Central memory CD8-positive, alpha-beta T cell (primary cell): ENCODE measurements around the gene ZNF688.

Source experiments
- ATAC-seq: fragments of 150-1000 bp; cut with Tn5 transposase; replicated peaks from 2 replicates; pipeline ENCODE4 v1.10.0; 2022; ENCODE audit warnings: mild to moderate bottlenecking, moderate FRiP score, moderate number of reproducible peaks; ENCODE audit not compliant: poor library complexity, severe bottlenecking; ENCODE audit errors: extremely low read depth
- DNase-seq, 2 donors: peaks; one replicate each; pipeline ENCODE4 v3.0.0; 2021; ENCODE audit warnings: low spot score in 2 of 2
- H3K27ac Mint-ChIP-seq: one replicate; pipeline ENCODE4 v1.8.0; 2022; ENCODE audit warnings: low read depth, mild to moderate bottlenecking, moderate library complexity, mixed read lengths
- H3K27me3 Mint-ChIP-seq: one replicate; pipeline ENCODE4 v1.8.0; 2022; ENCODE audit warnings: mixed read lengths
- H3K36me3 Mint-ChIP-seq: one replicate; pipeline ENCODE4 v1.8.0; 2022; ENCODE audit warnings: mild to moderate bottlenecking, moderate library complexity, mixed read lengths; ENCODE audit not compliant: insufficient read depth
- H3K4me1 Mint-ChIP-seq: one replicate; pipeline ENCODE4 v1.8.0; 2022; ENCODE audit warnings: mixed read lengths
- H3K4me3 Mint-ChIP-seq: one replicate; pipeline ENCODE4 v1.8.0; 2022; ENCODE audit warnings: mild to moderate bottlenecking, moderate library complexity, mixed read lengths
- H3K9me3 Mint-ChIP-seq: one replicate; pipeline ENCODE4 v1.8.0; 2022; ENCODE audit warnings: mixed read lengths

The ZNF688 gene

DNA sequence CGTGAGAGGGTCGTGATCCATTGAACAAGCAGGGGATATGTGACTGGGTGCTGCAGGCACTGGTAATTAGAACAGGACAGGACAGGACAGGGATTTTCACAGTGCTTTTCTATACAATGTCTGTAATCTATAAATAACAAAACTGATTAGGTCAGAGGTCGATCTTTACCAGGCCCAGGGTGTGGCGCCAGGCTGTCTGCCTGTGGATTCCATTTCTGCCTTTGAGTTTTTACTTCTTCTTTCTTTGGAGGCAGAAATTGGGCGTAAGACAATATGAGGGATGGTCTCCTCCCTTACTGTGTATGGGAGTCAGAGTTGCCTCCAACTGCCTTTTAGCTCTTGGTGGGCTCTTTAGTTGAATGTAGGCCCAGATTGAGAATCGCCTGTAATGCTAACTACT lies 11.8 kb downstream of the ZNF688 start:
- ATAC-seq (no peak), DNase-seq (no peak)
- Mint-ChIP-seq H3K9me3 (no peaks in the 10 kb centered on the region), H3K4me1 (peaks cover 31% of the 10 kb centered on the region), H3K27ac (peak overlapping the region; percentile 89), H3K36me3 (peaks cover 11% of the 10 kb centered on the region), H3K4me3 (peak overlapping the region; percentile 83), H3K27me3 (no peaks in the 10 kb centered on the region)

DNA sequence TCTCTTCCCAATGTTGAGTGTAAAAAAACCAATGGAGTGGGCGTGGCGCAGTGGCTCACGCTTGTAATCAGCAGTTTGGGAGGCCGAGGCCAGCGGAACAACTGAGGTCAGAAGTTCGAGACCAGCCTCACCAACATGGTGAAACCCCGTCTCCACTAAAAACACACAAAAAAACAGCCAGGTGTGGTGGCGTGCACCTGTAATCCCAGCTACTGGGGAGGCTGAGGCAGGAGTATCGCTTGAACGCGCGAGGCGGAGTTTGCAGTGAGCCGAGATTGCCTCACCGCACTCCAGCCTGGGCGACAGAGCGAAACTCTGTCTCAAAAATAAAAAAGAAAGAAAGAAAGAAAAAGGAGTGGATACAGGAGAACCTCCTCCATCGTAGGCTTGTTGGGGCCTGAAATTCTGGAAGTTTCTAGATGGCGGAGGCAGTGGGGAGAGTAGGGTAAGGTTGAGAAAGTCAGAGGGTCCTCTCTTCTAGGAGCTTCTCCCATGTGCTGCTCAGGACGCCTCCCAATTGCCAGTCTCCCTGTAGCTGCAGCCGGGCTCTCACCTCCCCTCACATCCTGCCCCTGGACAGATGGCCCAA lies 12.6 kb downstream of the ZNF688 start:
- H3K27me3 Mint-ChIP-seq: no peaks in the 10 kb centered on the region
- no peak for DNase-seq
- peaks cover 31% of the 10 kb centered on the region for H3K4me1 Mint-ChIP-seq
- no peaks in the 10 kb centered on the region for H3K9me3 Mint-ChIP-seq
- ATAC-seq: no peak
- peak overlapping the region; percentile 83 for H3K4me3 Mint-ChIP-seq
- H3K36me3 Mint-ChIP-seq: peaks cover 11% of the 10 kb centered on the region
- peak overlapping the region; percentile 89 for H3K27ac Mint-ChIP-seq

DNA sequence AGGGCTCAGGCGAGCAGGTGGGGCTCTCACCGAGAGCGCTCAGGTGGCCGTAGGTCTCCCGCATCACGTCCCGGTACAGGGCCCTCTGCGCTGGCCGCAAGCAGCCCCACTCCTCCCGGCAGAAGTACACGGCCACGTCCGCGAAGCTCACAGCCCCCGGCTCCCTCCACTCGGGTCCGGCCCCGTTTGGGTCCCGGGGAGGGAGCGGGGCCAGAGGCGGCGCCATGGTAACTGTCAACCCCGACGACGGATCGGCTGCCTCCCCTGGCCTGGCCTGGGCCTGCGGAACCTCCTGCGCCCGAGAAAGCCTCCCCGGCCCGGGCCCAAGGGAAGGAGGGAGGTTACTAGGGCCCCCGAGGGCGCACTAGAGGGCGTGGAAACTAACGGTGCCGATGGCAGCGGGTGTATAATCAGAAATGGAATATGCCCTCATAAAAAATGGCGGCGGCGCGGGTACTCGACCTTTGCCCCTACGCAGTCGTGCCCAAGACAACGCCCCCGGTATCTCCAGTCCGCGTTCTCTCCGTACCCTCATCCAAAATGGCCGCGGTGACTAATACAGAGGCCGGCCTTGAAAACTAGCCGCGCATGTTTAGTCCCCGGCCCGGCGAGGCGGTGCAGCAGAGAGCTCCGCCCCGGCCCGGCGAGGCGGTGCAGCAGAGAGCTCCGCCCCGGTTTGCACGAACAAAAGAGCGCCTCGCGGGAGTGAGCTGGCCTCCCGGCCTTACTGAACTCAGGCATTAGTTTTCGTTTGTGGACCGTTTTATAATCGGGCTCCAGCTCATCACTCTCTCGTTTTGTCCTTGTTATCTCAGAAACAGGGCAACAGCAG lies 13.3 kb downstream of the ZNF688 start, which contains the start of gene ZNF764:
Gene ZNF764 (minus strand): TSS at position 418 of the 832 bp plus-strand sequence. CDS start 192 bp downstream, at position 226.
- DNase-seq: peak; percentile 85 to 94
- Mint-ChIP-seq H3K4me1 (peaks cover 35% of the 10 kb centered on the region), H3K36me3 (peaks cover 14% of the 10 kb centered on the region), H3K27me3 (no peaks in the 10 kb centered on the region), H3K9me3 (no peaks in the 10 kb centered on the region), H3K27ac (peak within 1 kb of the TSS; percentile 89), H3K4me3 (peak within 1 kb of the TSS; percentile 83)
- peak; percentile 96 for ATAC-seq

DNA sequence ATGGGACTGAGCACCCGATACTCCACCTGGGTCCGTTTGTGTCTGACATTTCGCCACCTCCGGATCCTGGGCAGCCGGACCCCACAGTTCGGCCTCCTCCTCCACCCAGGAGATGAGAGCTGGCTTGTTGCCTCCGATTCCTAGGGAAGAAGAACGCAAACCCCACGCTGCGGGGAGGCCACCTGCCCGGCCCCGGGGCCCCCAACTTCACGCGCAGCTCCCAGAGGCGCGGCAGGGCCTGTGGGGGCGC lies 13.9 kb downstream of the ZNF688 start:
- ATAC-seq (no peak), DNase-seq (no peak)
- Mint-ChIP-seq H3K27me3 (no peaks in the 10 kb centered on the region), H3K4me1 (peaks cover 41% of the 10 kb centered on the region), H3K36me3 (peaks cover 14% of the 10 kb centered on the region), H3K9me3 (no peaks in the 10 kb centered on the region), H3K4me3 (peak overlapping the region; percentile 83), H3K27ac (peak overlapping the region; percentile 89)

DNA sequence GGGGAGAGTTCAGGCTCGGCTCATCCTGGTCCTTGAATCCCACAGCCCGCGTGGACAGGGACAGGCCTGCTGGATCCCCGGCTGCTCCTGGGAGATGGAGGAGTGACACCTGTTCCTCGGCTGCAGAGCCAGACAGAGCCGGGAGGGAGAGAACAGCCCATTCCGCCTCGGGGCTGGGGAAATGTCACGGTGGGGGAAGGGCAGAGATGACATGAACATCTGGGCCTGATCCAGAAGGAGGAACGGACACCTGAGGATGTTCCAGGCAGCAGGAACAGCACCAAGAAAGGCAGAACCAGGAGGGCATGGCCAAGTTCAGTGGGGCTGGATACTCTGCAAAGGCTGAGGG lies 15.4 kb downstream of the ZNF688 start:
- H3K36me3 Mint-ChIP-seq: peaks cover 18% of the 10 kb centered on the region
- ATAC-seq (no peak), DNase-seq (no peak)
- peak overlapping the region; percentile 83 for H3K4me3 Mint-ChIP-seq
- H3K27me3 Mint-ChIP-seq: no peaks in the 10 kb centered on the region
- no peaks in the 10 kb centered on the region for H3K9me3 Mint-ChIP-seq
- H3K27ac Mint-ChIP-seq: peak overlapping the region; percentile 89
- H3K4me1 Mint-ChIP-seq: peaks cover 46% of the 10 kb centered on the region

DNA sequence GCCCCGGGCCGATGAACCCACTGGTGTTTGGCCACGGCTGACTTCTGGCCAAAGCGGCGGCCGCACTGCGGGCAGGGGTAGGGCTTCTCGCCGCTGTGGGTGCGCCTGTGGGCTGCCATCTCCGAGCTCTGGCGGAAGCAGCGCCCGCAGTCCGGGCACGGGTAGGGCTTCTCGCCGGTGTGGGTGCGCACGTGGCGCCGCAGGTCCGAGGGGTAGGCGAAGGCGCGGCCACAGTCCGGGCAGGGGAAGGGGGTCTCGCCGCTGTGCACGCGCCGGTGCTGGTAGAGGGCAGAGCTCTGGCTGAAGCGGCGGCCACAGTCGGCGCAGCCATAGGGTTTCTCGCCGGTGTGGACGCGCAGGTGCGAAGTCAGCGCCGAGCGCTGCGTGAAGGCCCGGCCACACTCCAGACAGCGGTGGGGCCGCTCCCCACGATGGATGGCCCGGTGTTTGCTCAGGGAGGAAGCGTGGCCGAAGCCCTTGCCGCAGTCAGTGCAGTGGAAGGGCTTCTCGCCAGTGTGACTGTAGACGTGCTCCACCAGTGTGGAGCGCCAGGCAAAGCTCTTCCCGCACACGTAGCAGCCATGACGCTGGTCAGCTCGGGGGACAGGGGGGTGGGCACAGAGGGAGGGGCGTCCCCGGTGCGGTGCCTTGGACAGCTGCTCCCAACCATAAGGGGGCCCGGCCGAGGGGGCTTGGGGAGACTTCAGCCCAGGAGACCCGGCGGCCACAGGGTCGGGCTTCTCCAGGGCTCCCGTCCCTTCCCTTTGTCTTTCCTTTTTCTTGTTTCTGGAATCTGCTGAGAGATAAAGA lies 16.0 kb downstream of the ZNF688 start:
- no peaks in the 10 kb centered on the region for H3K9me3 Mint-ChIP-seq
- peaks cover 18% of the 10 kb centered on the region for H3K36me3 Mint-ChIP-seq
- H3K4me3 Mint-ChIP-seq: peak overlapping the region; percentile 83
- DNase-seq (no peak), ATAC-seq (no peak)
- peaks cover 44% of the 10 kb centered on the region for H3K4me1 Mint-ChIP-seq
- H3K27ac Mint-ChIP-seq: peak overlapping the region; percentile 89
- H3K27me3 Mint-ChIP-seq: no peaks in the 10 kb centered on the region

DNA sequence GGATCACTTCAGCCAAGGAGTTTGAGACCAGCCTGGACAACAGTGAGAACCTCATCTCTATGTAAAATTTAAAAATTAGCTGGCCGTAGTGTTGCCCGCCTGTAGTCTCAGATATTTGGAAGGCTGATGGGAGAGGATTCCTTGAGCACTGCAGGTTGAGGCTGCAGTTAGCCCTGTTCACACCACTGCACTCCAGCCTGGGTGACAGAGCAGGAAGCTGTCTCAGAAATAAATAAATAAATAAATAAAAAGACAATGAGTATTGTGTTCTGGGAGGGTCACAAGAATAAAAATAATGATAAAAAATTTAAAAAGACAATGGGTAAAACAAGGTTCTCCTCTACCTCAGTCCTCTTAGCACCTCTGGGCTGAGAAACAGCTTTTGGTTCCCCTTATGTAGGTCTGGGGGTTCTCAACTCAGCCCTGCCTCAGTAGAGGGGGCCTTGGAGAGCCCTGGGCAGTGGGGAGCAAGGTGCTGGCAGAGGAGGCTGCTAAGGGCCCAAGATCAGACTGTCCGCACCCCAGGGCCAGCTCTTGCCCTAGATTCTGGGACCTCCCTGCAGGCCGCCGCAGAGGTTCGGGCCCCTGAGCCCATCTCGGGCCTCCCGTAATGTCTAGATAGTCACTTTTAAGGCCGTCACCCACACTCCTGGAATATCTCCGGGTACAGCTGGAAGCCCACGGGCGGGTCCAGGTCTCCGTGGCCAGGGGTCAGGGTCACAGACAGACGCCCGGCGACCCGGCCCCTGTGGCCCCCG lies 16.8 kb downstream of the ZNF688 start:
- Mint-ChIP-seq H3K27me3 (no peaks in the 10 kb centered on the region), H3K27ac (no peak overlapping the region), H3K4me1 (peaks cover 42% of the 10 kb centered on the region), H3K9me3 (no peaks in the 10 kb centered on the region), H3K36me3 (peaks cover 18% of the 10 kb centered on the region), H3K4me3 (peak overlapping the region; percentile 12)
- ATAC-seq (no peak), DNase-seq (no peak)

DNA sequence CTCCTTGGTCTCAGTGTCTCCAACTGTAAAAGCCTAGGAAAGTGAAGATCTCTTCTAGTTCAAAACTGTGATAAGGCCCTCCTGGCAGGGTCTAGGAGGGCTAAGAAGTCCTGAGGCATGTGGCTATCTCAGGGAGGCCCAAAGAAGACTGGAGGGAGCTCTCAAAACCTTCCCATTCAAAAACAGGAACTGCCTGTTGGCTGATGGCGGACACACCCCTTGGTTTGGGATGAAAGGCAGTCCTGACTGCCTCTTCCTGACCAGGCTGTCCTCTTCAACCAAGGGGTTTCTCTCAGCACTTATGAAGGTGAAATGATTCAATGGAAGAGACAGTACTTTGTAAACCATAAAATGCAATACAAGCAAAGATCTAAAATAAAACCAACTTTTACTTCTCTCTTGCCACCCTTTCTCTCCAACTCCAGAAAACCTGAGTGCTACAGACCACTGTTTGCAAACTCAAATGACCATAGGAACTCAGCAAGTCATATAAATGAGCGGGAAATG lies 18.1 kb downstream of the ZNF688 start:
- Mint-ChIP-seq H3K27ac (peak overlapping the region; percentile 22), H3K4me1 (peaks cover 30% of the 10 kb centered on the region), H3K9me3 (no peaks in the 10 kb centered on the region), H3K4me3 (no peak overlapping the region), H3K36me3 (peaks cover 19% of the 10 kb centered on the region), H3K27me3 (no peaks in the 10 kb centered on the region)
- ATAC-seq (no peak), DNase-seq (no peak)

DNA sequence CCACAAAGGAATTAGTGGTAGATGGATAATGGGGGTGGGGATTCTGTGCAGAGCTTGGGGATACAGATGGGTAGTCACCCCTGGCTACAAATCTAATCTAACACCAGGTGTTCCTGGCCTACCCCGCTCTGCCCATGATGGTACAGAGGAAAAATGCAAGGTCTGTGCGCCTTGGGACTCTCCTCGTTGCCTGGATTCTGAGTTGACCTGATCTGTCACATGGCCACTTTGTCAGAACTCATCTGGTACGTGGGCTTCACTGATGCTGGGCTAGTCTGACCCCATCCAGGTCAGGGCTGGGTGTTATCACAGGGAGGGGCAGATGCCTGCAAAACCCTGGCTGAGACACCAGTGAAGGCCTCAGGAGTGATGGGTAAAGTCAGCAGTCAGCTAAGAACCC lies 18.6 kb downstream of the ZNF688 start:
- Mint-ChIP-seq H3K36me3 (peaks cover 15% of the 10 kb centered on the region), H3K4me1 (peaks cover 30% of the 10 kb centered on the region), H3K27ac (peak overlapping the region; percentile 22), H3K27me3 (no peaks in the 10 kb centered on the region), H3K4me3 (no peak overlapping the region), H3K9me3 (no peaks in the 10 kb centered on the region)
- no peak for DNase-seq
- ATAC-seq: no peak

DNA sequence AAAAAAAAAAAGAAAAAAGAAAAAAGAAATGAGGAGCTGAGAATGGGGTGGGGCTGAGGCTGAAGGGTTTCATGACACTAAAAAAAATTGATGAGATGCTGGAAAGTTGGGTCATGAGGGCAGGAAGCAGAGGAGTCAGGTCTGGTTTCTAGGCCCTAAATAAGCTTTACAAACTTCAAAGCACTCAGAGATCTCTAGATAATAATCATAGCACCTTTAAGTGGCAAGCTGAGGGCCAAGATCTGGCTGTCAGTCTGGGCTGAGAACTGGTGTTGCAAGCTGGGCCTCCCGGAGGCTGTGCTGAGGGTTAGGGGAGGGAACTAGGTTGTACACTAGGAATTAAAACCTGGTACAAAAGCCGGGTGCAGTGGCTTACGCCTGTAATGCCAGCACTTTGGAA lies 19.7 kb downstream of the ZNF688 start:
- Mint-ChIP-seq H3K27me3 (no peaks in the 10 kb centered on the region), H3K36me3 (peaks cover 13% of the 10 kb centered on the region), H3K9me3 (no peaks in the 10 kb centered on the region), H3K4me3 (peak overlapping the region; percentile 76), H3K4me1 (peaks cover 30% of the 10 kb centered on the region), H3K27ac (peak overlapping the region; percentile 92)
- DNase-seq: peak; percentile 37 to 72
- peak; percentile 95 for ATAC-seq

DNA sequence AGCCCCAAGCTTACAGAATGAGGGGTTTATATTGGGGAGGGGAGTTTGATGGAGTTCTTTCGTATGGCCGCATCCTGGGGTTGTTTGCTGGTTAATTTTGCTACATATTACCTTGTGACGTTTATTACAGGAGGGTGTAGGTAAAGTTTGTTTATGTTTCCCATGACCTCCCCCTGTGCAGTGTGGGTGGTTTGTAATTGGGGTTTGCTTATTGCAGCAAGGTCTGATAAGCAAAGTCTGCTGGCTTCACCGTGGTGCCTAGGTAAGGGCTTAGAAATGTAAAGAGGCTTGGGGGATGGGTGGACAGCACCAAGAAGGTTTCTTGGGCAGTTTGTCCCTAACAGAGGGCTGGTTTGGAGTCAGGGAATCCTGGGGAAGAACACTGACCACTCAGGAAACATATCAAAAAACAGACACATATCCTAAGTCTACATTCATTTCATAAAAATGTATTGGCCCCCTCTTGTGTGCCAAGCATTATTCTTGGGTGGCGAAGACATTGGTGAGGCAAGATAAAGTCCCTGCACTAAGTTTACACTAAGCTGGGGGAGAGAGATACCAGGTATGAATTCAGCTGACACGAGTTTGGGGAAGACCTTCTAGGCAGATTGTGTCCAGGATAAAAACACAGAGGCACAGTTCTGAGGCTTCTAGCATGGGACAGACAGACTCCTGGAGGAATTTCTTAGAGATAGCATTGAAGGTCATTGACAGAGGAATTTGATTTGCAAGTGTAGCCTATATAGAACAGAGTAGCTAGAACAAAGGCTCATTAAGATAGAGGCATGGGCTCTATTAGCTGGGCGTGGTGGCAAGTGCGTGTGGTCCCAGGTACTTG lies 22.9 kb downstream of the ZNF688 start:
- Mint-ChIP-seq H3K9me3 (no peaks in the 10 kb centered on the region), H3K27me3 (no peaks in the 10 kb centered on the region), H3K36me3 (peaks cover 7% of the 10 kb centered on the region), H3K4me1 (peaks cover 23% of the 10 kb centered on the region), H3K27ac (peak overlapping the region; percentile 35), H3K4me3 (no peak overlapping the region)
- DNase-seq (no peak), ATAC-seq (no peak)
